Left renal pelvis (tissue), 4 donors: ENCODE measurements around the gene GCNT2. TPM values are rescaled to one million over a fixed set of nuclear protein-coding genes. Genes with fewer than 3 reads are reported as not detected.
"Not testable (repeated sequence)": the region's sequence is repeated elsewhere in the genome, so short reads cannot be mapped to it uniquely, and the experiment has no call there.

ENCODE experiments used
- DNase-seq, 4 donors: peaks; one replicate each; pipeline ENCODE4 v3.0.0-alpha.2; 2013; ENCODE audit warnings: low read depth in 4 of 4, low spot score in 3 of 4
- polyA plus RNA-seq, 4 donors: library from polyadenylated mRNA; unstranded; fragments of 120-200 nt; gene quantifications; one replicate each; pipeline ENCODE4 v1.2.1, GENCODE V29; 2013; ENCODE audit not compliant: insufficient read length in 4 of 4

Gene GCNT2
- polyA plus RNA-seq, 4 donors = 5.7 to 18.8 (median 16.1) TPM

GRCh38 chr6:10599046-10599445 is 77.9 kb downstream of the GCNT2 start:
- no peak for DNase-seq

GRCh38 chr6:10600681-10601080 is 79.5 kb downstream of the GCNT2 start:
- DNase-seq = not testable (repeated sequence)

GRCh38 chr6:10603219-10603618 is 82.1 kb downstream of the GCNT2 start:
- no peak for DNase-seq

GRCh38 chr6:10609038-10609437 is 87.9 kb downstream of the GCNT2 start:
- DNase-seq = no peak

GRCh38 chr6:10610289-10610688 is 89.1 kb downstream of the GCNT2 start:
- no peak for DNase-seq

GRCh38 chr6:10612161-10612560 is 91.0 kb downstream of the GCNT2 start:
- no peak for DNase-seq

- no peak for DNase-seq
Observed at GRCh38 chr6:10613077-10613476, 91.9 kb downstream of the GCNT2 start.

- no peak for DNase-seq
Observed at GRCh38 chr6:10613723-10614122, 92.6 kb downstream of the GCNT2 start.

- no peak for DNase-seq
Observed at GRCh38 chr6:10615675-10616074, 94.5 kb downstream of the GCNT2 start.

GRCh38 chr6:10616266-10616665 is 95.1 kb downstream of the GCNT2 start:
- DNase-seq = not testable (repeated sequence)

- no peak for DNase-seq
Observed at GRCh38 chr6:10617008-10617696, 96.0 kb downstream of the GCNT2 start.

GRCh38 chr6:10618409-10618808 is 97.3 kb downstream of the GCNT2 start:
- DNase-seq = no peak

- no peak for DNase-seq
Observed at GRCh38 chr6:10621213-10621612, 100.1 kb downstream of the GCNT2 start.

GRCh38 chr6:10621847-10622246 is 100.7 kb downstream of the GCNT2 start:
- no peak for DNase-seq

- DNase-seq = no peak
Observed at GRCh38 chr6:10624836-10625235, 103.7 kb downstream of the GCNT2 start.

GRCh38 chr6:10626154-10626741 is 105.1 kb downstream of the GCNT2 start:
- no peak for DNase-seq

GRCh38 chr6:10627800-10628199 is 106.6 kb downstream of the GCNT2 start:
- DNase-seq = no peak

- DNase-seq = no peak
Observed at GRCh38 chr6:10630178-10630577, 109.0 kb downstream of the GCNT2 start.

- no peak for DNase-seq
Observed at GRCh38 chr6:10633216-10633615, 112.1 kb downstream of the GCNT2 start.

- DNase-seq = no peak
Observed at GRCh38 chr6:10640412-10640811, 119.3 kb downstream of the GCNT2 start.

- DNase-seq = no peak
Observed at GRCh38 chr6:10641528-10641927, 120.4 kb downstream of the GCNT2 start.

- DNase-seq = no peak
Observed at GRCh38 chr6:10643201-10643651, 122.1 kb downstream of the GCNT2 start.
